H9 (cell line): Measurements from ENCODE around the gene MYOCD. TPM values are rescaled to one million over a fixed set of nuclear protein-coding genes. Genes with fewer than 3 reads are reported as not detected.

Experiments used
- DNase-seq: peaks from one replicate; pipeline ENCODE4 v3.0.0-alpha.2; 2017
- H2AFZ ChIP-seq: one replicate; pipeline ENCODE4 v1.6.1; 2013; ENCODE audit warnings: mild to moderate bottlenecking, low read length, control low read depth, moderate library complexity
- H2AK5ac ChIP-seq: 2 replicates; pipeline ENCODE4 v1.6.1; 2013; ENCODE audit warnings: low read length, control low read depth, mixed read lengths; ENCODE audit not compliant: insufficient read length
- H2BK120ac ChIP-seq: one replicate; pipeline ENCODE4 v1.6.1; 2013; ENCODE audit warnings: low read depth, mild to moderate bottlenecking, low read length, control low read depth, inconsistent platforms; ENCODE audit not compliant: poor library complexity, severe bottlenecking
- H2BK12ac ChIP-seq: 2 replicates; pipeline ENCODE4 v1.6.1; 2013; ENCODE audit warnings: low read length, control low read depth, mixed read lengths, low read depth; ENCODE audit not compliant: insufficient read length
- H2BK15ac ChIP-seq: 2 replicates; pipeline ENCODE4 v1.6.1; 2013; ENCODE audit warnings: low read depth, low read length, control low read depth
- H2BK20ac ChIP-seq: one replicate; pipeline ENCODE4 v1.6.1; 2013; ENCODE audit warnings: low read depth, mild to moderate bottlenecking, low read length, control low read depth, inconsistent platforms; ENCODE audit not compliant: poor library complexity, severe bottlenecking
- H2BK5ac ChIP-seq: 2 replicates; pipeline ENCODE4 v1.6.1; 2013; ENCODE audit warnings: low read length, control low read depth, mixed read lengths; ENCODE audit not compliant: insufficient read length
- H3K14ac ChIP-seq: 2 replicates; pipeline ENCODE4 v1.6.1; 2013; ENCODE audit warnings: low read length, control low read depth; ENCODE audit not compliant: insufficient read depth
- H3K18ac ChIP-seq: 2 replicates; pipeline ENCODE4 v1.6.1; 2013; ENCODE audit warnings: low read depth, mild to moderate bottlenecking, mixed read lengths, low read length, control low read depth; ENCODE audit not compliant: insufficient read length
- H3K23ac ChIP-seq: 2 replicates; pipeline ENCODE4 v1.6.1; 2013; ENCODE audit warnings: low read length, control low read depth, mixed read lengths, low read depth; ENCODE audit not compliant: insufficient read length
- H3K23me2 ChIP-seq: 2 replicates; pipeline ENCODE4 v1.6.1; 2013; ENCODE audit warnings: low read depth, mild to moderate bottlenecking, mixed read lengths, low read length, control low read depth; ENCODE audit not compliant: insufficient read length, poor library complexity, severe bottlenecking
- H3K27ac ChIP-seq: 2 replicates; pipeline ENCODE4 v1.5.1; 2013; ENCODE audit warnings: low read length, control low read depth, mixed read lengths, low read depth; ENCODE audit not compliant: insufficient read length
- H3K27me3 ChIP-seq: 2 replicates; pipeline ENCODE4 v1.6.1; 2013; ENCODE audit warnings: low read length, control low read depth, inconsistent platforms; ENCODE audit not compliant: insufficient read depth
- H3K4ac ChIP-seq: 2 replicates; pipeline ENCODE4 v1.6.1; 2013; ENCODE audit warnings: low read depth, mild to moderate bottlenecking, control low read depth, inconsistent platforms, low read length, moderate library complexity
- H3K4me1 ChIP-seq: 2 replicates; pipeline ENCODE4 v1.6.1; 2013; ENCODE audit warnings: low read length, control low read depth, inconsistent platforms; ENCODE audit not compliant: insufficient read depth
- H3K4me2 ChIP-seq: 2 replicates; pipeline ENCODE4 v1.6.1; 2013; ENCODE audit warnings: low read length, control low read depth, mixed read lengths; ENCODE audit not compliant: insufficient read length, insufficient read depth
- H3K56ac ChIP-seq: 2 replicates; pipeline ENCODE4 v1.6.1; 2013; ENCODE audit warnings: low read depth, mild to moderate bottlenecking, mixed read lengths, low read length, control low read depth; ENCODE audit not compliant: insufficient read length
- H3K79me1 ChIP-seq: 2 replicates; pipeline ENCODE4 v1.6.1; 2013; ENCODE audit warnings: low read depth, mild to moderate bottlenecking, moderate library complexity, low read length, control low read depth, inconsistent platforms; ENCODE audit not compliant: insufficient read depth, poor library complexity, severe bottlenecking
- H3K79me2 ChIP-seq: 2 replicates; pipeline ENCODE4 v1.6.1; 2013; ENCODE audit warnings: low read length, control low read depth, inconsistent platforms; ENCODE audit not compliant: insufficient read depth
- H3K9ac ChIP-seq: 2 replicates; pipeline ENCODE4 v1.6.1; 2013; ENCODE audit warnings: low read length, control low read depth, mixed read lengths; ENCODE audit not compliant: insufficient read length; ENCODE audit errors: extremely low read depth
- H3K9me3 ChIP-seq: one replicate; pipeline ENCODE4 v1.6.1; 2013; ENCODE audit warnings: low read depth, low read length, inconsistent platforms; ENCODE audit not compliant: control insufficient read depth
- H3T11ph ChIP-seq: one replicate; pipeline ENCODE4 v1.6.1; 2013; ENCODE audit warnings: mild to moderate bottlenecking, low read length, control low read depth, inconsistent platforms
- H4K20me1 ChIP-seq: one replicate; pipeline ENCODE4 v1.6.1; 2013; ENCODE audit not compliant: control insufficient read depth, insufficient read length, insufficient read depth
- H4K5ac ChIP-seq: 2 replicates; pipeline ENCODE4 v1.6.1; 2013; ENCODE audit warnings: low read depth, mild to moderate bottlenecking, mixed read lengths, low read length, control low read depth; ENCODE audit not compliant: insufficient read length
- H4K8ac ChIP-seq: replicated peaks from 2 replicates; pipeline ENCODE4 v1.6.1; 2013; ENCODE audit warnings: low read length, control low read depth, mixed read lengths, low read depth; ENCODE audit not compliant: insufficient read length
- H4K91ac ChIP-seq: 2 replicates; pipeline ENCODE4 v1.6.1; 2013; ENCODE audit warnings: low read depth, mild to moderate bottlenecking, moderate library complexity, mixed read lengths, low read length, control low read depth; ENCODE audit not compliant: insufficient read length
- H3K27ac Mint-ChIP-seq, 3 experiments: 2 replicates in 2 of 3; 3 replicates in 1 of 3; pipeline ENCODE4 v1.8.0; 2020 to 2021; ENCODE audit warnings: mixed read lengths in 3 of 3, mild to moderate bottlenecking in 1 of 3, moderate library complexity in 1 of 3
- H3K27me3 Mint-ChIP-seq: 2 replicates; pipeline ENCODE4 v1.8.0; 2021; ENCODE audit warnings: low read depth, mild to moderate bottlenecking, moderate library complexity, mixed read lengths
- H3K36me3 Mint-ChIP-seq, 3 experiments: 2 replicates in 2 of 3; 3 replicates in 1 of 3; pipeline ENCODE4 v1.8.0; 2020 to 2021; ENCODE audit warnings: low read depth in 3 of 3, mixed read lengths in 3 of 3; ENCODE audit not compliant: insufficient read depth in 1 of 3
- H3K4me1 Mint-ChIP-seq, 2 experiments: 2 replicates each; pipeline ENCODE4 v1.8.0; 2020; ENCODE audit warnings: mixed read lengths in 2 of 2
- H3K4me3 Mint-ChIP-seq, 2 experiments: 2 replicates in 1 of 2; 3 replicates in 1 of 2; pipeline ENCODE4 v1.8.0; 2020 to 2021; ENCODE audit warnings: mild to moderate bottlenecking in 2 of 2, mixed read lengths in 2 of 2, moderate library complexity in 1 of 2
- H3K9me3 Mint-ChIP-seq, 2 experiments: 2 replicates in 1 of 2; 3 replicates in 1 of 2; pipeline ENCODE4 v1.8.0; 2020; ENCODE audit warnings: mild to moderate bottlenecking in 2 of 2, mixed read lengths in 2 of 2, moderate library complexity in 1 of 2
- CTCF ChIP-seq: fragments of 200-600 bp; sonication (generic); conservative IDR thresholded peaks from 3 replicates; pipeline ENCODE4 v1.8.0; 2021; ENCODE audit warnings: antibody characterized with exemption, mild to moderate bottlenecking
- WGBS: extraction: QIAGEN DNeasy Blood & Tissue Kit; methylation state at CpG from one replicate; pipeline ENCODE4 v1.1.7; 2013; ENCODE audit warnings: missing lambda C conversion rate, low lambda C conversion rate, mixed read lengths; ENCODE audit not compliant: insufficient read length; ENCODE audit errors: extremely low coverage; 5-methylcytosine and 5-hydroxymethylcytosine counted together
- total RNA-seq: library from RNA; stranded (reverse); gene quantifications from 2 replicates; pipeline ENCODE4 v1.2.1, GENCODE V29; 2021

The MYOCD gene
- total RNA-seq, 1 experiment from 2014 or later = 0.17 TPM

- H2AK5ac ChIP-seq = no peak overlapping the region
- H3K9me3 ChIP-seq = no peaks in the 10 kb centered on the region
- H3K4me1 ChIP-seq = no peaks in the 10 kb centered on the region
- 96% methylated on average over 2 of the region's 3 CpGs for WGBS
- H4K91ac ChIP-seq = no peak overlapping the region
- H3K79me2 ChIP-seq = no peaks in the 10 kb centered on the region
- H4K20me1 ChIP-seq = no peaks in the 10 kb centered on the region
- no peak overlapping the region for H3K9ac ChIP-seq
- no peaks in the 10 kb centered on the region for H3K4me1 Mint-ChIP-seq
- no peak overlapping the region for H4K5ac ChIP-seq
- no peak overlapping the region for H2BK20ac ChIP-seq
- peak overlapping the region in 1 of 3 experiments; percentile 19; a peak in 1 of 7 replicates for H3K27ac Mint-ChIP-seq
- no peaks in the 10 kb centered on the region; a peak in 1 of 7 replicates for H3K36me3 Mint-ChIP-seq
- no peak overlapping the region for H3K4me3 Mint-ChIP-seq
- H3K27me3 Mint-ChIP-seq = no peaks in the 10 kb centered on the region
- H3K18ac ChIP-seq = no peak overlapping the region
- no peak overlapping the region for H3K14ac ChIP-seq
- no peak overlapping the region for H3K56ac ChIP-seq
- no peaks in the 10 kb centered on the region; a peak in 1 of 5 replicates for H3K9me3 Mint-ChIP-seq
- no peak overlapping the region for H4K8ac ChIP-seq
- H3K4ac ChIP-seq = no peak overlapping the region
- H2BK120ac ChIP-seq = no peak overlapping the region
- no peak overlapping the region for H2BK15ac ChIP-seq
- H3K27ac ChIP-seq = no peak overlapping the region
- H2BK12ac ChIP-seq = no peak overlapping the region
- H3K4me2 ChIP-seq = no peak overlapping the region
- H2BK5ac ChIP-seq = no peak overlapping the region
- no peak overlapping the region for H3T11ph ChIP-seq
- no peak for DNase-seq
- no peaks in the 10 kb centered on the region for H3K79me1 ChIP-seq
- no peaks in the 10 kb centered on the region for H3K27me3 ChIP-seq
- no peak for TF ChIP-seq CTCF
- no peak overlapping the region for H3K23ac ChIP-seq
- H3K23me2 ChIP-seq = no peaks in the 10 kb centered on the region
- no peak overlapping the region for H2AFZ ChIP-seq
These were observed 22.7 kb downstream of the MYOCD start for GRCh38 chr17:12688382-12688781.
